ENCODE data around the gene MCMBP. TPM values are rescaled to one million over a fixed set of nuclear protein-coding genes. Genes with fewer than 3 reads are reported as not detected.

MCMBP gene, protein sequence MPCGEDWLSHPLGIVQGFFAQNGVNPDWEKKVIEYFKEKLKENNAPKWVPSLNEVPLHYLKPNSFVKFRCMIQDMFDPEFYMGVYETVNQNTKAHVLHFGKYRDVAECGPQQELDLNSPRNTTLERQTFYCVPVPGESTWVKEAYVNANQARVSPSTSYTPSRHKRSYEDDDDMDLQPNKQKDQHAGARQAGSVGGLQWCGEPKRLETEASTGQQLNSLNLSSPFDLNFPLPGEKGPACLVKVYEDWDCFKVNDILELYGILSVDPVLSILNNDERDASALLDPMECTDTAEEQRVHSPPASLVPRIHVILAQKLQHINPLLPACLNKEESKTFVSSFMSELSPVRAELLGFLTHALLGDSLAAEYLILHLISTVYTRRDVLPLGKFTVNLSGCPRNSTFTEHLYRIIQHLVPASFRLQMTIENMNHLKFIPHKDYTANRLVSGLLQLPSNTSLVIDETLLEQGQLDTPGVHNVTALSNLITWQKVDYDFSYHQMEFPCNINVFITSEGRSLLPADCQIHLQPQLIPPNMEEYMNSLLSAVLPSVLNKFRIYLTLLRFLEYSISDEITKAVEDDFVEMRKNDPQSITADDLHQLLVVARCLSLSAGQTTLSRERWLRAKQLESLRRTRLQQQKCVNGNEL
- 51.1 and 79.0 TPM in 2 replicates for total RNA-seq

GRCh38 chr10:119872610-119872859 lies at the start of gene MCMBP:
MCMBP (minus strand) TSS chr10:119872843; CDS start chr10:119872584, 259 bp downstream.

DNA sequence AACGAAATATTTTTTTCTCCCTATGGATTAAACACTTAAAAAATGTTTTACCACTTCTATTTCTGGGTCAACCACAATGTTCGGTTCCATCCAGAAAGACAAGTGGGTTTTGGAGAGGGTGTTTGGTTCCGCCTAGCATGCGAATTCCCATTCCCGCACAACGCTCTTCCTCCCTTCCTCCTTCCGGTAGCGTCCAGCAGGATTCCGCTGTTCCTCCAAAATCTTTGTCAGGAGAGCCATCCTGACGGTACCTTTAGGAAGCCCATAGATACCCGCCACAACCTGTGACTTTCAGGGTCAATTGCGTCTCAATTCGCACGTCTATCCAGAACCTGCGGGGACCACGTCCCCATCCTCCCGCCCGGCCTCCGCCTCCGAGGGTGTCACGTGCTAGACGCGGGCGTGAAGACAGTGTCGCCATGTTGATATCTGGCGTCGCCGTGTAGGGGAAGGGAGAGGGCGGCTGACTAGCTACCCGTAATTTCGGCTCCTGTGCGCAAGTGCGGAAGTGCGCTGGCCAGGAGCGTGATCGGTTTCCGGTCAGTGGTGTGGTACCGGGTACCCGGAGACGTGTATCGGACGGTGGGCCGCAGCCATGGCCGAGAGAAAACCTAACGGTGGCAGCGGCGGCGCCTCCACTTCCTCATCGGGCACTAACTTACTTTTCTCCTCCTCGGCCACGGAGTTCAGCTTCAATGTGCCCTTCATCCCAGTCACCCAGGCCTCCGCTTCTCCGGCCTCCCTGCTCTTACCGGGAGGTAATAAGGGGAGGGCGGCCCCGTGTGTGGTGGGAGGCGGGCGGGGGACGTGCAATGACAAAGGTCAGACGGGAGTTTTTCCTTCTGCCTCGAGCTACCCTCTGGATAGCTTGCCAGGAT lies 19.8 kb upstream of the MCMBP start, which contains the start of gene SEC23IP:
SEC23IP (plus strand) TSS at position 543 of the 878 bp plus-strand sequence; CDS start at position 596, 53 bp downstream.

Other genes starting within 250 kb of the MCMBP start
- gene BAG3, start 221.5 kb downstream of the MCMBP start, total RNA-seq = 11.7 and 13.7 TPM in 2 replicates
- 23.5 and 23.7 TPM in 2 replicates for gene INPP5F, start 146.8 kb downstream of the MCMBP start, total RNA-seq
- 22.0 and 24.5 TPM in 2 replicates for gene SEC23IP, start 19.9 kb upstream of the MCMBP start, total RNA-seq

Data from uterine smooth muscle cell (primary cell).